NCI-H526 (cell line): ENCODE results near the gene PCNT.

Source experiments
- DNase-seq, 2 experiments: peaks; one replicate each; lab custom pipeline; 2025; lab: John Stamatoyannopoulos, UW

The PCNT gene

DNA sequence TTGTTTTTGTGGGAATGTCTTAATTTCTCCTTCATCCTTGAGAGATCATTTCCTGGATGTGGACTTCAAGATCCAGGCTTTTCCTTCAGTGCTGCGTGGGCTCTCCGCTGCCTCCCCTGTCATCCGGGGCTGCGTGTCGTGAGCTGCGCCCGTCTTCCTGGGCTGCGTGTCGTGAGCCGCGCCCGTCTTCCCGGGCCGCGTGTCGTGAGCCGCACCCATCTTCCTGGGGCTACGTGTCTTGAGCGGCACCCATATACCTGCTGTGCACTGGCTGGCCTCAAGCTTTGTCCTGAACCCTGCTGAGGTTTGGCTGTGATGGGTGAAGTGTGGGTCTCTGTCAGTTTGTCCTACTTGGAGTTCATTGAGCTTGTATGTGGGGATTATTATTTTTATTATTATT lies 55.1 kb downstream of the PCNT start:
- no peak for DNase-seq

DNA sequence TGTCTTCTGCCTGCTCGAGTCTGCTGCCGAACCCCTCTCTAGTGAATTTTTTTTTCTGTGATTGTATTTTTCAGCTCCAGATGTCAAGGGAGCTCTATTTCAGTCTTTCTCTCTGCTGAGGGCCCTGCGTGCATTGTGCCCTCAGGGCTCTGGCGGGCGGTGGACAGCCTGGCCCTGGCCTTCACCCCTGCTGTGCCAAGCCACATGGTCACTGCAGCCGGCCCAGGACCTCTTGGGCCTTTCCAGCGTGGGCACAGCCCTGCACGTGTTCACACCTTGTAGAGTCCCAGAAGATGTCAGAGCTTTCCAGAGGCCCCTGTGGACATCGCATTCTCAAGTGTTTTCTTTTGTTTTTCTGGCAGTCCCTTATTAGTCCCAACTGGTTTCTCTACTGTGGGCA lies 55.7 kb downstream of the PCNT start:
- no peak for DNase-seq

DNA sequence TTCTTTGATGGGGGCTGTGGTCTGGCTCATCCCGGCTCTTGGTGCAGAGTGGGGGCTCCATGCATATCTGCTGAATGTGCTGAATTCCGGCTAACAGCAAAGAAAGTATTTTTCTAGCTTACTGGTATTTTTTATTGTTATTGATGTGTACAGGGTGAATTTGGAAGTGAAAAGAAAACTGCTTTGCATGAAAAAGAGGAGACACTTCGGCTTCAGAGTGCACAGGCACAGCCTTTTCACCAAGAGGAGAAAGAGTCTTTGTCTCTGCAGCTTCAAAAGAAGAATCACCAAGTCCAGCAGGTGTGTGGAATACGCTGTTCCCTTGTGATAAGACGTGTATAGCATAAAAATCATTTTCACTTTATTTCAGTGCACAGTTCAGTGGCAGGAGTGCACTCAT lies 57.6 kb downstream of the PCNT start:
- no peak for DNase-seq

DNA sequence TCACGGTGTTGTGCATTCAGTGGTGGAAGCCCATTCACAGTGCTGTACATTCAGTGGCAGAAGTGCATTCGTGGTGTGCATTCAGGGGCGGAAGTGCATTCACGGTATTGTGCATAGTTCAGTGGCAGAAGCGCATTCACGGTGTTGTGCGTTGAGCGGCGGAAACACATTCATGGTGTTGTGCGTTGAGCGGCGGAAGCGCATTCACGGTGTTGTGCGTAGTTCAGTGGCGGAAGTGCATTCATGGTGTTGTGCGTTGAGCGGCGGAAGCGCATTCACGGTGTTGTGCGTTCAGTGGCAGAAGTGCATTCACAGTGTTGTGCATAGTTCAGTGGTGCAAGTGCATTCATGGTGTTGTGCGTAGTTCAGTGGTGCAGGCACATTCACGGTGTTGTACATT lies 60.6 kb downstream of the PCNT start:
- DNase-seq, result no peak

DNA sequence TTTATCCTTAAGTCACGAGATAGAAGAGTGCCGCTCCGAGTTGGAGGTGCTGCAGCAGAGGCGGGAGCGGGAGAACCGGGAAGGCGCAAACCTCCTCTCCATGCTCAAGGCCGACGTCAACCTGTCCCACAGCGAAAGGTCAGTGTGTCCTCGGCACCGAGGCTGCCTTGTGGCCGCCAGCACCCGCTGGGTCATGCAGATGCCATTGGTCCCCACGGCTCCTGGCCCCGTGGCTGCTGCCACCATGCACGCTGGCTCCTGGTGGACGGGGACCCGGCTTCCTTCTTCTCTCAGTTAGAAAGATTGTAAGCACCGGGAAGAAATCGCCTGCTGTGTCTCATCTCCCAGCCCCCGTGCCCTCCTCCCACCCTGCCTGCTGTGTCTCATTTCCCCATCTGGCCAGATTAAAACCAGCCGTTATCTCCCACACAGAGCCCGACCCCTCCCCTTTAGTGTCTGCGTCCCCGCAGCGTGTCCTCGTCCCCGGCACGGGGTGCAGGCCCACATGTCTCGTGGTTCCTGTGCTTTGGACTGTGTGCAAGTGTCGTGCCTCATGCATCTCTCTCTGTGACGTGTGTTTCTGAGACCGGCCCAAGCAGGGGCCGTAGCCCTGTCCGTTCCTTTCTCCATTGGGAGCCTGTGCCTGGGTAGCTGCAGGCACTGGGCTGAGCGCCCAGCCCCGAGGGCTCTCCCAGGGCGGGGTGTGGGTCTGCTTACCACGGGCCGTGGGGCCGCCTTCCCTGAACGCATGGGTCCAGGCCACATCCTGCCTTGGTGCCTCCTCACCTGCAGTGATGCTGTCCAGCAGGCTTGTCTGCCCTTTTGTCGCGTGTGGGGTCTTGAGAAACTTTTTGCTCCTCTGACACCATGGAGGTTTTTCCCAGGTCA lies 62.1 kb downstream of the PCNT start:
- DNase-seq, result no peak

DNA sequence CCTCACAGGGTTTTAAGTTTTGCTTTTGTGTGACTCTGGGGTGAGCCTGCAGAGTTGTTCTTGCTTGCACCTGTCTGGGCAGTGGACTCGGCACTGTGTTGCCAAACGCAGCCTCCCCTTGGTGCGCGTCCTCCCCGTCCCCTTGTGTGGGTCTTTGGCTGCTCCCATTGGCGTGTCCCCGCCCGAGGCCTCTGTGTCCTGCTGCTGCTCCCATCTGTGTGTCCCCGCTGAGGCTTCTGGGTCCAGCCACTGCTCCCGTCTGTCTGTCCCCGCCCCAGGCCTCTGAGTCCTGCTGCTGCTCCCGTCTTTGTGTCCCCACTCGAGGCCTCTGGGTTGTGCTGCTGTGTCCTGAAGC lies 62.8 kb downstream of the PCNT start:
- no peak for DNase-seq

DNA sequence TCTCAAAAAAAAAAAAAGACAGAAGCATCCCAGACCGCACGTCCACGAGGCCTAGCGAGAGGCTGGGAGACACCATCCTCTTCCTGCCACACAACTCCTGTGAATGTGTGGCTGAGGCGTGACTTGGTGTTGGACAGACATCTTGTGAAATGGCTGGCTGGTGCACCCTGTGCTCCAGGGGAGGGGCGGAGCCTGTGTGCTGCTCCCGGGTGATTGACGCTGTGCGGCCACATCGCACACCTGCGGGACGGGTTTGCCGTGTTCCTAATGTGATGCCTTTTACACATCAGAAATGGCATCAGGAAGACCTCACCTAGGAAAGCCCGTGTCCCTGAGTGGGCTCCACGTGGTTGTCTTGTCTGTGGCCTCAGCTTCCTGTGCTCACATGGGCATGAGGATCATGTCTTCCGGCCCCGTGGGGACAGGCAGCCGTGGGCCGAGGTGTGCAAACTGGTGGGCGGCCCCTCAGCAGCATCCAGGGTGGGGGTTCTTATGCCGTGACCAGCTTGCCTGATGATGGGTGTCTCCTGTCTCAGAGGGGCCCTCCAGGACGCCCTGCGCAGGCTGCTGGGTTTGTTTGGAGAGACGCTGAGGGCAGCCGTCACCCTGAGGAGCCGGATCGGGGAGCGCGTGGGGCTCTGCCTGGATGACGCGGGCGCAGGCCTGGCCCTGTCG lies 64.4 kb downstream of the PCNT start:
- DNase-seq, result no peak

DNA sequence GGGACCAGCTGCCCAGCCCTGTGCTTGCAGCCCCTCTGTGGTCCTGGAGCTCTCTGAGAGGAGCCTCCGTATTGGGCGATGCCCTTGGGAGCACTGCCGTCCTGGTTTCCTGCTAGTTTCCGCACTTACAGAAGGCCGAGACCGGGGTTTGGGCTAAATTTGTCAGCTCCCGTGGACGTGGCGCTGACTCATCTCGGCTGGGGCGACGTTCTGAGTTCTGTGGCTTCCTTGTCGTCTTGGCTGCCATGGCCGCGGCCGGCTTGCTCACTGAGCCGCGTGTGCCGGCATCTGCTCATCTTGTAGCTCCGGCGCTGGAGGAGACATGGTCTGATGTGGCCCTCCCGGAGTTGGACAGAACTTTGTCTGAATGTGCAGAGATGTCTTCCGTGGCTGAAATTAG lies 64.9 kb downstream of the PCNT start:
- DNase-seq, result no peak

DNA sequence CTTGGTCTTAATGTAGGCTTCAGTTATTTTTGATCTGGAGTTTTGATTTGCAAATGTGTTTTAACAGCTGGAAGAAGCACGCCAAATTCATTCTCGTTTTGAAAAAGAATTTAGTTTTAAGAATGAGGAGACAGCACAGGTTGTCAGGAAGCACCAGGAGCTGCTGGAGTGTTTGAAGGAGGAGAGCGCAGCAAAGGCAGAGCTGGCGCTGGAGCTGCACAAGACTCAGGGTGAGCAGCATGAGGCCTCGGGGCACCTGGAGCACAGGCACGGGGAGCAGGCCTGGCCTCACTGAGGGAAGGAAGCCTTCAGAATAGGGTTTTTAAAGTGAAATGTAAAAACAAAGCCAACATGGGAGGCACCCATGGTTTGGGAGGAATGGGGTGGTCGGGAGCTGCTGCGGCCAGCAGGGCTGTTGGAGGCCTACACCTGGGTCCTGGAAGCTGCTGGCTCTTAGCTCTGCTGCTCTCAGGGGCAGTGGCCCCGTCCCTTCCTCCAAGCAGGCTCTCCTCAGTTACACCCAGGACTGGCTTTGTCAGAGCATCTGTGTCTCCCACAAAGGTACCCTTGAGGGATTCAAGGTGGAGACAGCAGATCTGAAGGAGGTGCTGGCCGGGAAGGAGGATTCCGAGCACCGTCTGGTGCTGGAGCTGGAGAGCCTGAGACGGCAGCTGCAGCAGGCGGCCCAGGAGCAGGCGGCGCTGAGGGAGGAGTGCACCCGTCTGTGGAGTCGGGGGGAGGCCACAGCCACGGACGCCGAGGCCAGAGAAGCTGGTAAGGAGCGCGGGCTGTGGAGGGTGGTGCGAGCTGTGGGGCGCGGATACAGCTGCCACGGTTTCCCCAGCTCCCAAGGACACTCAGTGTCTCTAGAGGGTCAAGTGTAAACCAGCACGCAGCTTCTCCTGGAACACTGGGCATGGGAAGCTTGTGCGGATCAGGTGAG lies 66.9 kb downstream of the PCNT start:
- DNase-seq, result no peak

DNA sequence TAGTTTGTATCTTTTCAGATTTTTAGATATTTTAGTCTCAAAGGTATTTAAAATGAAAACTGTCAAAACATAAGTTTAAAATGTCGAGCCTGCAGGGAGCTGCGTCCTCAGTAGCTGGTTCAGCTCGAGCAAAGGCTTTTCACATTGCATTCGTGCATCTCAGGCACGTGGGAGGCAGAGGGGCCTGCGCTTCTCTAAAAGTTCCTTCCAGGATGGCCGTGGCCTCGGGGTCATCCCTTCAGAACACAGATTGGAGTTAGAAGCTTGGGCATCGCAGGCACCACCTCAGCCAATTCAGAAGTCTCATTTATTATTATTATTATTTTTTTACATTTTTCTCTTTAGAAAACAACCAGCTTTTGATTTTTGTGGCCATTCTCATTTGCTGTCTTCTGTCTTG lies 67.8 kb downstream of the PCNT start:
- no peak for DNase-seq

DNA sequence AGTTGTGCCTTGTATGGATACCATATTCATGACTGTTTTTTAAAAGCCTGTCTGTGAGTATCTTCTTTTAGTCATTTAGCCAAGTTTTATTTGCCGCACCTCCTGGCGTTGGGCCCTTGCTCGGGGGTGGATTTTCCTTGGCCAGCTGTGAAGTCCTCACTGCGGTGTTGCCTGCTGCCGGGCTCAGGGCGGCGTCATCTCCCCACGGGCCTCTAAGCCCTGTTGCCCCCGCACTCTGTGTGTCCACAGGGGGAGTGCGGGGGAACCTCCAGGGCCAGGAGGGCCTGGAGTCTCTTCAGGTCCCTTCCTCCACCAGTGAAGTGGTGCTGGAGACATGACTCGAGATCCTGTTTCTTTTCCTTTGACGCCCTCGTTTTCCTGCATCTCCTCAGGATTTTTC lies 69.0 kb downstream of the PCNT start:
- no peak for DNase-seq

DNA sequence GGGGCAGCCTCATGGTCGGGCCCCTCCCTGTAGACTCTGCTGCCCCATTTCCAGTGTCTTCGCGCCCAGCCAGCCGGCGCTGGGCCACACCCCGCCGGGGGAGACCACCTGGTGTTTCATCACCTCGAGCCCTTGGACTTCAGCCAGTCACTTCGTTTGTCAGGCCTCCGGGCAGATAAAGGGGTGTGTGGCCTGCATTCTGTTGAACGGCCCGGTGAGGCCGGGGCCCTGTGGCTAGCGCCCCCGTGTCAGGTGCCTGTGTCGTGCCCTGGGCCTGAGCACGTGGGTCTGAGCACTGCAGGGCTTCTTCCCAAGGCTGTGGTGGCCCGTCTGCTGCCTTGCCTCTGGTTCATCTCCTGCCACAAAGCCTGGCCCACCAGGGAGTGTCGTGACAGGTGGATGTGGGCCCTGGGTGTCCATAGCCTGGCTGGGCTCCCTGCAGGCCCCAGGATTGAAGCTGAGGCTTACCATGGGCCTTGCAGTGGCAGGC lies 69.5 kb downstream of the PCNT start:
- DNase-seq, result no peak

DNA sequence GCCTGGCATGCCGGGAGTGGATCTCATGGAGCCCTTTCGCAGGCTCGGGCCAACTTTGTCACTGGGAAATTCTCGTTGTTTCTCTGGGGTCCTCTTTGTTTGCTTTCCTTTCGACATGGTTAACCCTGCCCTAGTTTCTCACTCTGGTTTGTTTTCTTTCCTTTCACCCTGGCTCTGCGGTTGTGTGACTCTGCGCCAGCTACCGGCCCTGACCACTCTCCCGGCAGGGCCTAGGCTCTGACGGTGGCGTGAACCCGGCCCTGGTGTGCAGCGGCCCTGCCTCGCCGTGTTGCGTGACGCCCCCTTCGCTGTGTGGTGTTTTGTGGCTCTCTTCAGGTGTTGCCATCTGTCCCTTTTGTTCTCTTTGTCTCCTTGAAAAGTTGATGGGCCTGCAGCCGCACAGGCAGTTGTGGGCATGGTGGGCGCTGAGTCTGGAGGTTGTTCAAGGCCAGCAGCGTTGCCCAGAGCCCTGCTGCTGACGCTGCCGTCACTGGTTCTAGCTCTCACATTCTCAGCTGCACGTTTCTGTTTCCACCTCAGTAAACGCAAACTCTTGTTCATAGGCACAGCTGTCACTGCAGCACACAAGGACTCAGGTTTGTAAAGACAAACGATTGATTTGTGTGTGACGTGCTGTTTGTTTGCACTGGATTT lies 70.1 kb downstream of the PCNT start:
- DNase-seq, result no peak

DNA sequence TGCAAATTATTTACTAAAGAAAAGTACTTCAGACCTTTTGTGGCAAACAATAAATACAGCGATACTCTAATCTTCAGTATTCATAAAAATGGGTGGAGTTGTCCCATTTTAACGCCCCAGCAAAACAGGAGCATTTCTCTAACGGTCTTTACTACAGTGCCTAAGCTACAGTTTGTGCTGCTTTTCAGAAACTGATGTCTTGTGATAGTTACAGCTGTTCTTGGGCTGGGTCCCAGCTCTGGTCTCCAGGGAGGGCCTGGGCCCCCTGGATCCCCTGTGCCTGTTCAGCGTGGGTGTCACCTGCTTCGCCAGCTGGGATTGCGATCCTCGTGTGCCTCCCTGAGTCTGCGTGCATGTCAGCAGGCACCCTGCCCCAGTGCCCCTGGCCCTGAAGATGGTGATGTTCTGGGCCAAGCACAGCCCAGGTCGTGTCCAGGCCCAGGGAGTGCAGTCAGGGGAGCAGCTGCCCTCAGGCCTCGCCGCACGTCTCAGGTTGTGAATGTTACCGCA lies 70.7 kb downstream of the PCNT start:
- no peak for DNase-seq

DNA sequence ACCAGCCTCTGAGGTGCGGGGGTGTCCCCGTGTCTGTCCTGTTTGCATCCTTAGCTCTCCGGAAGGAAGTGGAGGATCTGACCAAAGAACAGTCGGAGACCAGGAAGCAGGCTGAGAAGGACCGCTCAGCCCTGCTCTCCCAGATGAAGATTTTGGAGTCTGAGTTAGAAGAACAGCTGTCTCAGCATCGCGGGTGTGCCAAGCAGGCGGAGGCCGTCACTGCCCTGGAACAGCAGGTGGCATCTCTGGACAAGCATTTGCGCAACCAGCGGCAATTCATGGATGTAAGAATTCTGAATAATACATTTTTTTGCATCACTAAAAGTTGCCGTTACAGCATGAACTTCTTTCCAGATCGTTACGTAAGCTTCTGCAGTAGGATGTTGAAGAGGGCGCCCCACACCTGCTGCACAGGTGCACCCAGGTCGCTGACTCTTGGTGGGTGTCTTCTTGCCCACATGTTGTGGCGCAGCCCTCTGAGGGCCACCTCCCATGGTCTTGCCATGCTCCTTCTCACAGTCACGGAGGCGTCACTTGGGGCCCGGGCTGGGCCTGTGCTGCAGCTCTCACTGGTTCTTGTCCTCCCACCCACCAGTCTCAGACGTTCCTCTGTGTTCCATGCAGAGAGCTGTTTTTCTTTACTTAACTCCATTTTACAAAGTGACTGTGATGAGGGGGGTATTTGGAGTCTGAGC lies 73.4 kb downstream of the PCNT start:
- DNase-seq, result no peak

DNA sequence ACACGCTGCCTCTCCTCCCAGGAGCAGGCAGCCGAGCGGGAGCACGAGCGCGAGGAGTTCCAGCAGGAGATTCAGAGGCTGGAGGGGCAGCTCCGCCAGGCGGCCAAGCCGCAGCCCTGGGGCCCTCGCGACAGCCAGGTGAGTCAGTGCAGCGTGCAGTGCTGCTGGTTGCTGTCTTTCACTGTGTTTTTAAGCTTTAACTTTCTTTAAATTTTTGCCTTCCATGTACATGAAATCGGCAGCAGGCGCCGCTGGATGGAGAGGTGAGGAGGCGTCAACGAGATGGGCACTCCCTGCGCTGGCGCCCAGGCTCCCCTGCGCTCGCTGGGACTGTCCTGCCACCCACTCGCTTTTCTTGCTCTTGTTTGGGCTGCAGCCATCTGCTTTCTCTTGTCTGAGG lies 74.0 kb downstream of the PCNT start:
- no peak for DNase-seq

DNA sequence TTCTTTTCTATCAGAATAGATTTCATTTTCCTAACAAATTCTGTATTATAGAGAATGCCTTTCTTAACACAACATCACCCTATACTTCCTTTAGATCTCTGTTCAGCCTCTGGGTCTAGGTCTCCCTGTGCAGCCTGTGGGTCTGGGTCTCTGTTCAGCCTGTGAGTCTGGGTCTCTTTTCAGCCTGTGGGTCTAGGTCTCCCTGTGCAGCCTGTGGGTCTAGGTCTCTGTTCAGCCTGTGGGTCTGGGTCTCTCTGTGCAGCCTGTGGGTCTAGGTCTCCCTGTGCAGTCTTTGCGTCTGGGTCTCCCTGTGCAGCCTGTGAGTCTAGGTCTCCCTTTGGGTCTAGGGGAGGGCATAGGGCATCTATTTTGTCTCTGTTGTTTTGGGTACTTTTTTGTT lies 75.2 kb downstream of the PCNT start:
- DNase-seq, result no peak

DNA sequence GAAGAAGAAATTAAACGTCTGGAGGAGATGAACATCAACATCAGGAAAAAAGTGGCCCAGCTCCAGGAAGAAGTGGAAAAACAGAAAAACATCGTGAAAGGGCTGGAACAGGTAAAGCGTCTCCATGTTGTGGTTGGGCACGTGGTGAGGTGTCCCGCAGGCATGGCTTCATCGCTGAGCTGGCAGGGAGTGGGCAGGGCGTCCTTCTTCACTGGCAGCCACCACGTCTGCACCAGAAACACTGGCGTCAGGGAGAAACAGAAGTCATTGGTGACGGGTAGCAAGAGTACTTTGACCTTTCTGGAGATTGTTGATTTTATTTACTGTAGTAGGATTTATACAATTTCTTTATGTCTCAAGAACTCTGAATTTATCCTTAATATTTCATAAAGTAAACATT lies 75.7 kb downstream of the PCNT start:
- no peak for DNase-seq

DNA sequence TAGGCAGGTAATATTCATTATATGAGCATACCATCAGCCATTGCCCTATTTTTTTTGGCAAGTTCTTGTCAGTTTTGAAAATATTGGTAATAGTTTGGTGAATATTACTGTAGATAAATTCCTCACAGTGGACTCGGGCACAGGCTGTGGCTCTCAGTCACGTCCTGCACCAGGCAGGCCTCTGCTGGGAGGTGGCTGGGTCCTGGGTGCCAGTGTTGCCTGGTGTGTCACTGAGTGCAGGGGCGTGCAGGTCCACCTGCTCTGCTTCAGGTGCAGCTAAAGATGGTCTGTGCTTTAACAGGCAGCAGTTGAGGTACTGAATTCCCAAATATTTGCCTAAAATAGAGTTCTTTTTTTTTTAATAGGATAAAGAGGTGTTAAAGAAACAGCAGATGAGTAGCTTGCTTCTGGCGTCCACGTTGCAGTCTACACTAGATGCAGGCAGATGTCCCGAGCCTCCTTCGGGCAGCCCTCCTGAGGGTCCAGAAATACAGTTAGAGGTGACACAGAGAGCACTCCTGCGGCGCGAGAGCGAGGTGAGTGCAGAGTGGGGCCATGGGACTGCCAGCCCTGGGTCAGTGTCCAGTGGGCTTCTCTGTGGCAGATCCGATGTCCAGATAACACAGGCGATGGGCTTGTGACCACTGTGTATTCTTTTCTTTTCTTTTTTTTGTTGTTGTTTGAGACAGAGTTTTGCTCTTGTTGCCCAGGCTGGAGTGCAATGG lies 77.4 kb downstream of the PCNT start:
- no peak for DNase-seq

DNA sequence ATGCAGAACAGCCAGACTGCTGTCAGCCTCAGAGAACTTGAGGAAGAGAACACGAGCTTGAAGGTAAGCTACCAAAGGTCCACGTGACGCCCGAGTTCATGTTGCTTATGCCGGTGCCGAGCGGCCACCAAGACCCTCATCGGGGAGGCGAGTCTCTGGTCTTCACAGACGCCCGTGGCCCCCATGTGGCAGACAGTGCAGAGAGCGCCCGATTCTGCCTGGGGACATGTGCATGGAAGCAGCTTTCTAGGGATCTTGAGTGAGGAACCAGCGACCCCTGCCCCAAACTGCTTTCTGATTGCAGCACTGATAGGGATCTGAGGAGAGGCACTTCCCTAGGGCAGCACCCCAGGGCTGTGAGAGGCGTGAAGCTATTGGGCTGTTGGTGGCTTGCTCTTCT lies 78.5 kb downstream of the PCNT start:
- no peak for DNase-seq
